WTC11 (cell line): ENCODE measurements around the gene TBX2. TPM values are rescaled to one million over a fixed set of nuclear protein-coding genes. Genes with fewer than 3 reads are reported as not detected.

Source experiments
- ATAC-seq: fragments of 200-7000 bp; cut with Tn5 transposase; 2 replicates; pipeline ENCODE4 v1.10.0; 2021; ENCODE audit warnings: mild to moderate bottlenecking, moderate library complexity
- CTCF ChIA-PET: fragments of 300-600 bp; sonication (Branson Sonifier 250); formaldehyde crosslinking; loops from one replicate; lab custom pipeline; 2021; ENCODE audit warnings: antibody characterized with exemption; lab: Charles Lee
- POLR2A ChIA-PET: fragments of 350-600 bp; sonication (Branson Sonifier 250); formaldehyde crosslinking; loops from one replicate; lab custom pipeline; 2021; ENCODE audit warnings: antibody characterized with exemption; lab: Charles Lee
- DNase-seq: peaks from one replicate; pipeline ENCODE4 v3.0.0; 2021; ENCODE audit warnings: low spot score
- H3K27ac Mint-ChIP-seq: 2 replicates; pipeline ENCODE4 v1.8.0; 2021; ENCODE audit warnings: mixed read lengths
- H3K27me3 Mint-ChIP-seq: 2 replicates; pipeline ENCODE4 v1.8.0; 2021; ENCODE audit warnings: low read depth, mild to moderate bottlenecking, moderate library complexity, mixed read lengths
- H3K36me3 Mint-ChIP-seq: 2 replicates; pipeline ENCODE4 v1.8.0; 2021; ENCODE audit warnings: mixed read lengths
- H3K4me1 Mint-ChIP-seq: 2 replicates; pipeline ENCODE4 v1.8.0; 2022; ENCODE audit warnings: mixed read lengths
- H3K4me3 Mint-ChIP-seq: 2 replicates; pipeline ENCODE4 v1.8.0; 2021; ENCODE audit warnings: mild to moderate bottlenecking, moderate library complexity, mixed read lengths
- H3K9me3 Mint-ChIP-seq: 2 replicates; pipeline ENCODE4 v1.8.0; 2021; ENCODE audit warnings: mixed read lengths
- CREM ChIP-seq: sonication (generic); formaldehyde crosslinking; IDR thresholded peaks from 2 replicates; pipeline ENCODE4 v1.8.1; 2022; ENCODE audit warnings: mild to moderate bottlenecking, missing genetic modification reagents, moderate library complexity
- FOXK1 ChIP-seq: sonication (generic); formaldehyde crosslinking; IDR thresholded peaks from 2 replicates; pipeline ENCODE4 v1.8.0; 2022; ENCODE audit warnings: mild to moderate bottlenecking, moderate library complexity, missing genetic modification reagents
- GTF2I ChIP-seq: fragments of 250-450 bp; sonication (Bioruptor Pico); conservative IDR thresholded peaks from 2 replicates; pipeline ENCODE4 v1.4.0; 2021; ENCODE audit warnings: mild to moderate bottlenecking
- HMGA2 ChIP-seq: fragments of 250-450 bp; sonication (Bioruptor Pico); IDR thresholded peaks from 2 replicates; pipeline ENCODE4 v1.4.0; 2021; ENCODE audit warnings: mild to moderate bottlenecking, moderate library complexity
- IRF2 ChIP-seq: sonication (generic); formaldehyde crosslinking; IDR thresholded peaks from 2 replicates; pipeline ENCODE4 v1.8.0; 2022; ENCODE audit warnings: low read depth, missing genetic modification reagents, borderline replicate concordance
- NR3C1 ChIP-seq: sonication (generic); formaldehyde crosslinking; conservative IDR thresholded peaks from 2 replicates; pipeline ENCODE4 v1.8.1; 2023; ENCODE audit warnings: low read depth, mild to moderate bottlenecking, missing genetic modification reagents
- SMAD4 ChIP-seq: sonication (generic); formaldehyde crosslinking; IDR thresholded peaks from 2 replicates; pipeline ENCODE4 v1.8.0; 2022; ENCODE audit warnings: mild to moderate bottlenecking, missing genetic modification reagents
- TCF7 ChIP-seq: sonication (generic); formaldehyde crosslinking; IDR thresholded peaks from 2 replicates; pipeline ENCODE4 v1.8.0; 2022; ENCODE audit warnings: mild to moderate bottlenecking, low read depth, missing genetic modification reagents, moderate library complexity
- TP53 ChIP-seq: sonication (generic); formaldehyde crosslinking; IDR thresholded peaks from 2 replicates; pipeline ENCODE4 v1.8.1; 2023; ENCODE audit warnings: mild to moderate bottlenecking, missing genetic modification reagents
- ZNF232 ChIP-seq: sonication (generic); formaldehyde crosslinking; IDR thresholded peaks from 2 replicates; pipeline ENCODE4 v1.8.0; 2022; ENCODE audit warnings: mild to moderate bottlenecking, missing genetic modification reagents
- ZNF396 ChIP-seq: fragments of 250-450 bp; sonication (Bioruptor Pico); IDR thresholded peaks from 2 replicates; pipeline ENCODE4 v1.8.0; 2021; ENCODE audit warnings: mild to moderate bottlenecking, moderate library complexity, borderline replicate concordance
- total RNA-seq: library from RNA; stranded (reverse); gene quantifications from 3 replicates; pipeline ENCODE4 v1.2.3, GENCODE V29; 2021
- TF ChIP-seq, protein P1 (sequence below): sonication (generic); formaldehyde crosslinking; IDR thresholded peaks from 2 replicates; pipeline ENCODE4 v1.8.0; 2022; ENCODE audit warnings: mild to moderate bottlenecking, missing genetic modification reagents
- TF ChIP-seq, protein P2 (sequence below): sonication (generic); formaldehyde crosslinking; IDR thresholded peaks from 2 replicates; pipeline ENCODE4 v1.8.0; 2022; ENCODE audit warnings: mild to moderate bottlenecking, missing genetic modification reagents
- TF ChIP-seq, protein P3 (sequence below): sonication (generic); formaldehyde crosslinking; conservative IDR thresholded peaks from 2 replicates; pipeline ENCODE4 v1.8.1; 2023; ENCODE audit warnings: mild to moderate bottlenecking, low read depth, missing genetic modification reagents, moderate library complexity
- TF ChIP-seq, protein P4 (sequence below): sonication (generic); formaldehyde crosslinking; IDR thresholded peaks from 2 replicates; pipeline ENCODE4 v1.8.1; 2022; ENCODE audit warnings: mild to moderate bottlenecking, missing genetic modification reagents, moderate library complexity, borderline replicate concordance
- TF ChIP-seq, protein P5 (sequence below): fragments of 250-450 bp; sonication (Bioruptor Pico); IDR thresholded peaks from 2 replicates; pipeline ENCODE4 v1.9.0; 2021; ENCODE audit warnings: mild to moderate bottlenecking
- TF ChIP-seq, protein P6 (sequence below): sonication (generic); formaldehyde crosslinking; IDR thresholded peaks from 2 replicates; pipeline ENCODE4 v1.8.1; 2023; ENCODE audit warnings: mild to moderate bottlenecking, missing genetic modification reagents
- TF ChIP-seq, protein P7 (sequence below): sonication (generic); formaldehyde crosslinking; IDR thresholded peaks from 2 replicates; pipeline ENCODE4 v1.8.0; 2022; ENCODE audit warnings: missing genetic modification reagents

The TBX2 gene
- total RNA-seq, 1 experiment from 2014 or later: 0.09 TPM

DNA sequence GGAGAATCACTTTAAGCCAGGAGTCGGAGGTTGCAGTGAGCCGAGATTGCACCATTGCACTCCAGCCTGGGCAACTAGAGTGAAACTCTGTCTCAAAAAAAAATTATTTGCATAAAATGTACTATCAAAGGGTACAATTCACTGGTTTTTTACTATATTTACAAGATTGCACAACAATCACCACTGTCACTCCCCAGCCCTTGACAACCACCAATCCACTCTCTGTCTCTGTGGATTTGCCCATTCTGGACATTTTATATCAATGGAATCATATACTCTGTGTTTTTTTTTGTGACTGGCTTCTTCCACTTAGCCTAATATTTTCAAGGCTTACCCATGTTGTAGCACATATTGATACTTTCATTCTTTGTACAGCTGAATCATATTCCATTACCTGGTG is 18.8 kb downstream of the TBX2 start:
- no peak for TF ChIP-seq SMAD4 (CRISPR knock-in tag)
- no peak for TF ChIP-seq ZNF396 (CRISPR knock-in tag)
- no peak for TF ChIP-seq IRF2
- TF ChIP-seq, protein P1, sequence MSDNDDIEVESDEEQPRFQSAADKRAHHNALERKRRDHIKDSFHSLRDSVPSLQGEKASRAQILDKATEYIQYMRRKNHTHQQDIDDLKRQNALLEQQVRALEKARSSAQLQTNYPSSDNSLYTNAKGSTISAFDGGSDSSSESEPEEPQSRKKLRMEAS (CRISPR knock-in tag): no peak
- TF ChIP-seq, protein P2, sequence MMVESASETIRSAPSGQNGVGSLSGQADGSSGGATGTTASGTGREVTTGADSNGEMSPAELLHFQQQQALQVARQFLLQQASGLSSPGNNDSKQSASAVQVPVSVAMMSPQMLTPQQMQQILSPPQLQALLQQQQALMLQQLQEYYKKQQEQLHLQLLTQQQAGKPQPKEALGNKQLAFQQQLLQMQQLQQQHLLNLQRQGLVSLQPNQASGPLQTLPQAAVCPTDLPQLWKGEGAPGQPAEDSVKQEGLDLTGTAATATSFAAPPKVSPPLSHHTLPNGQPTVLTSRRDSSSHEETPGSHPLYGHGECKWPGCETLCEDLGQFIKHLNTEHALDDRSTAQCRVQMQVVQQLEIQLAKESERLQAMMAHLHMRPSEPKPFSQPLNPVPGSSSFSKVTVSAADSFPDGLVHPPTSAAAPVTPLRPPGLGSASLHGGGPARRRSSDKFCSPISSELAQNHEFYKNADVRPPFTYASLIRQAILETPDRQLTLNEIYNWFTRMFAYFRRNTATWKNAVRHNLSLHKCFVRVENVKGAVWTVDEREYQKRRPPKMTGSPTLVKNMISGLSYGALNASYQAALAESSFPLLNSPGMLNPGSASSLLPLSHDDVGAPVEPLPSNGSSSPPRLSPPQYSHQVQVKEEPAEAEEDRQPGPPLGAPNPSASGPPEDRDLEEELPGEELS: no peak
- TF ChIP-seq, protein P3, sequence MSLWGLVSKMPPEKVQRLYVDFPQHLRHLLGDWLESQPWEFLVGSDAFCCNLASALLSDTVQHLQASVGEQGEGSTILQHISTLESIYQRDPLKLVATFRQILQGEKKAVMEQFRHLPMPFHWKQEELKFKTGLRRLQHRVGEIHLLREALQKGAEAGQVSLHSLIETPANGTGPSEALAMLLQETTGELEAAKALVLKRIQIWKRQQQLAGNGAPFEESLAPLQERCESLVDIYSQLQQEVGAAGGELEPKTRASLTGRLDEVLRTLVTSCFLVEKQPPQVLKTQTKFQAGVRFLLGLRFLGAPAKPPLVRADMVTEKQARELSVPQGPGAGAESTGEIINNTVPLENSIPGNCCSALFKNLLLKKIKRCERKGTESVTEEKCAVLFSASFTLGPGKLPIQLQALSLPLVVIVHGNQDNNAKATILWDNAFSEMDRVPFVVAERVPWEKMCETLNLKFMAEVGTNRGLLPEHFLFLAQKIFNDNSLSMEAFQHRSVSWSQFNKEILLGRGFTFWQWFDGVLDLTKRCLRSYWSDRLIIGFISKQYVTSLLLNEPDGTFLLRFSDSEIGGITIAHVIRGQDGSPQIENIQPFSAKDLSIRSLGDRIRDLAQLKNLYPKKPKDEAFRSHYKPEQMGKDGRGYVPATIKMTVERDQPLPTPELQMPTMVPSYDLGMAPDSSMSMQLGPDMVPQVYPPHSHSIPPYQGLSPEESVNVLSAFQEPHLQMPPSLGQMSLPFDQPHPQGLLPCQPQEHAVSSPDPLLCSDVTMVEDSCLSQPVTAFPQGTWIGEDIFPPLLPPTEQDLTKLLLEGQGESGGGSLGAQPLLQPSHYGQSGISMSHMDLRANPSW (CRISPR knock-in tag): no peak
- POLR2A ChIA-PET: no interaction called here
- ATAC-seq (no peak), DNase-seq (no peak)
- Mint-ChIP-seq H3K9me3 (no peaks in the 10 kb centered on the region), H3K27me3 (peaks cover 64% of the 10 kb centered on the region), H3K4me1 (peaks cover 6% of the 10 kb centered on the region), H3K4me3 (no peak overlapping the region), H3K36me3 (no peaks in the 10 kb centered on the region), H3K27ac (no peak overlapping the region)
- CTCF ChIA-PET: no interaction called here

DNA sequence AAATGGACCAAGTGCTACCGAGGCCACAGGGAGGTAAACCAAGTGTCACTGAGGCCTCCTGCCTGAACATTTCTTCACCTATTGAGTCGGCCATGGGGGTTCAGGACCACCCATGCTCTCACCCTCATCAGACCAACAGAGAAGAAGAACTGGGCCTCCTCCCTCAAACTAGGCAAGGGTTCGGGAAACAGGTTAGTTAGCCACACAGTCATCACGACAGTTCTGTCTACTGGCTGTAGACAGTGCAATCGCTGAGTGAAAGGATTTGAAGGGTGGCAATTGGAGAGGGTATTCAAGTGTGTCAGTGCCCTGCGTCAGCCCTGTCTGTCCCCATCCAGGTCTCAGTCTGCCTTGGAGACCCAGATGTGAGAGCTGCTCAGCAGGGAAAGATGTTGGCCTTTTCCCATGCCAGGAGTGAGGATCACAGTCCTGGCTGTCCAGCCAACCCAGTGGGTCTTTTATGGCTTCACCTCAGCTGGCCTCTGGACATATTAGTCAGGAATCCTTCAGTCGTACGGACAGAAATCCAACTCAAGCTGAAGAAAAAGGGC is 19.9 kb downstream of the TBX2 start:
- Mint-ChIP-seq H3K27me3 (peaks cover 53% of the 10 kb centered on the region), H3K4me3 (no peak overlapping the region), H3K4me1 (peaks cover 5% of the 10 kb centered on the region), H3K9me3 (no peaks in the 10 kb centered on the region), H3K27ac (no peak overlapping the region), H3K36me3 (no peaks in the 10 kb centered on the region)
- DNase-seq: no peak
- ChIA-PET POLR2A (no interaction called here), CTCF (interaction anchor here (1.0 to 2.0 kb wide), 3 partner anchors 44 to 690 kb away, joined by 3 to 5 read pairs (median 5); no protein-coding TSS in a partner anchor)
- no peak for ATAC-seq
- TF ChIP-seq GTF2I (CRISPR knock-in tag) (no peak), HMGA2 (no peak), TCF7 (CRISPR knock-in tag) (no peak), NR3C1 (CRISPR knock-in tag) (no peak), TP53 (CRISPR knock-in tag) (no peak), ZNF232 (CRISPR knock-in tag) (no peak), FOXK1 (no peak), CREM (CRISPR knock-in tag) (no peak)
- TF ChIP-seq, protein P4, sequence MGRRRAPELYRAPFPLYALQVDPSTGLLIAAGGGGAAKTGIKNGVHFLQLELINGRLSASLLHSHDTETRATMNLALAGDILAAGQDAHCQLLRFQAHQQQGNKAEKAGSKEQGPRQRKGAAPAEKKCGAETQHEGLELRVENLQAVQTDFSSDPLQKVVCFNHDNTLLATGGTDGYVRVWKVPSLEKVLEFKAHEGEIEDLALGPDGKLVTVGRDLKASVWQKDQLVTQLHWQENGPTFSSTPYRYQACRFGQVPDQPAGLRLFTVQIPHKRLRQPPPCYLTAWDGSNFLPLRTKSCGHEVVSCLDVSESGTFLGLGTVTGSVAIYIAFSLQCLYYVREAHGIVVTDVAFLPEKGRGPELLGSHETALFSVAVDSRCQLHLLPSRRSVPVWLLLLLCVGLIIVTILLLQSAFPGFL: no peak
- TF ChIP-seq, protein P5, sequence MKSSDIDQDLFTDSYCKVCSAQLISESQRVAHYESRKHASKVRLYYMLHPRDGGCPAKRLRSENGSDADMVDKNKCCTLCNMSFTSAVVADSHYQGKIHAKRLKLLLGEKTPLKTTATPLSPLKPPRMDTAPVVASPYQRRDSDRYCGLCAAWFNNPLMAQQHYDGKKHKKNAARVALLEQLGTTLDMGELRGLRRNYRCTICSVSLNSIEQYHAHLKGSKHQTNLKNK (CRISPR knock-in tag): no peak
- TF ChIP-seq, protein P1 (CRISPR knock-in tag): no peak
- TF ChIP-seq, protein P6, sequence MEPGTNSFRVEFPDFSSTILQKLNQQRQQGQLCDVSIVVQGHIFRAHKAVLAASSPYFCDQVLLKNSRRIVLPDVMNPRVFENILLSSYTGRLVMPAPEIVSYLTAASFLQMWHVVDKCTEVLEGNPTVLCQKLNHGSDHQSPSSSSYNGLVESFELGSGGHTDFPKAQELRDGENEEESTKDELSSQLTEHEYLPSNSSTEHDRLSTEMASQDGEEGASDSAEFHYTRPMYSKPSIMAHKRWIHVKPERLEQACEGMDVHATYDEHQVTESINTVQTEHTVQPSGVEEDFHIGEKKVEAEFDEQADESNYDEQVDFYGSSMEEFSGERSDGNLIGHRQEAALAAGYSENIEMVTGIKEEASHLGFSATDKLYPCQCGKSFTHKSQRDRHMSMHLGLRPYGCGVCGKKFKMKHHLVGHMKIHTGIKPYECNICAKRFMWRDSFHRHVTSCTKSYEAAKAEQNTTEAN: no peak
- TF ChIP-seq, protein P3 (CRISPR knock-in tag): no peak
- TF ChIP-seq, protein P7, sequence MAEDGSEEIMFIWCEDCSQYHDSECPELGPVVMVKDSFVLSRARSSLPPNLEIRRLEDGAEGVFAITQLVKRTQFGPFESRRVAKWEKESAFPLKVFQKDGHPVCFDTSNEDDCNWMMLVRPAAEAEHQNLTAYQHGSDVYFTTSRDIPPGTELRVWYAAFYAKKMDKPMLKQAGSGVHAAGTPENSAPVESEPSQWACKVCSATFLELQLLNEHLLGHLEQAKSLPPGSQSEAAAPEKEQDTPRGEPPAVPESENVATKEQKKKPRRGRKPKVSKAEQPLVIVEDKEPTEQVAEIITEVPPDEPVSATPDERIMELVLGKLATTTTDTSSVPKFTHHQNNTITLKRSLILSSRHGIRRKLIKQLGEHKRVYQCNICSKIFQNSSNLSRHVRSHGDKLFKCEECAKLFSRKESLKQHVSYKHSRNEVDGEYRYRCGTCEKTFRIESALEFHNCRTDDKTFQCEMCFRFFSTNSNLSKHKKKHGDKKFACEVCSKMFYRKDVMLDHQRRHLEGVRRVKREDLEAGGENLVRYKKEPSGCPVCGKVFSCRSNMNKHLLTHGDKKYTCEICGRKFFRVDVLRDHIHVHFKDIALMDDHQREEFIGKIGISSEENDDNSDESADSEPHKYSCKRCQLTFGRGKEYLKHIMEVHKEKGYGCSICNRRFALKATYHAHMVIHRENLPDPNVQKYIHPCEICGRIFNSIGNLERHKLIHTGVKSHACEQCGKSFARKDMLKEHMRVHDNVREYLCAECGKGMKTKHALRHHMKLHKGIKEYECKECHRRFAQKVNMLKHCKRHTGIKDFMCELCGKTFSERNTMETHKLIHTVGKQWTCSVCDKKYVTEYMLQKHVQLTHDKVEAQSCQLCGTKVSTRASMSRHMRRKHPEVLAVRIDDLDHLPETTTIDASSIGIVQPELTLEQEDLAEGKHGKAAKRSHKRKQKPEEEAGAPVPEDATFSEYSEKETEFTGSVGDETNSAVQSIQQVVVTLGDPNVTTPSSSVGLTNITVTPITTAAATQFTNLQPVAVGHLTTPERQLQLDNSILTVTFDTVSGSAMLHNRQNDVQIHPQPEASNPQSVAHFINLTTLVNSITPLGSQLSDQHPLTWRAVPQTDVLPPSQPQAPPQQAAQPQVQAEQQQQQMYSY (CRISPR knock-in tag): no peak
